ENCODE results near the gene ADCYAP1R1. TPM values are rescaled to one million over a fixed set of nuclear protein-coding genes. Genes with fewer than 3 reads are reported as not detected.

Gene ADCYAP1R1
- total RNA-seq, 5 donors from 2014 or later (not counting 1 experiment from before 2014, with no cell fraction given) = not detected

DNA sequence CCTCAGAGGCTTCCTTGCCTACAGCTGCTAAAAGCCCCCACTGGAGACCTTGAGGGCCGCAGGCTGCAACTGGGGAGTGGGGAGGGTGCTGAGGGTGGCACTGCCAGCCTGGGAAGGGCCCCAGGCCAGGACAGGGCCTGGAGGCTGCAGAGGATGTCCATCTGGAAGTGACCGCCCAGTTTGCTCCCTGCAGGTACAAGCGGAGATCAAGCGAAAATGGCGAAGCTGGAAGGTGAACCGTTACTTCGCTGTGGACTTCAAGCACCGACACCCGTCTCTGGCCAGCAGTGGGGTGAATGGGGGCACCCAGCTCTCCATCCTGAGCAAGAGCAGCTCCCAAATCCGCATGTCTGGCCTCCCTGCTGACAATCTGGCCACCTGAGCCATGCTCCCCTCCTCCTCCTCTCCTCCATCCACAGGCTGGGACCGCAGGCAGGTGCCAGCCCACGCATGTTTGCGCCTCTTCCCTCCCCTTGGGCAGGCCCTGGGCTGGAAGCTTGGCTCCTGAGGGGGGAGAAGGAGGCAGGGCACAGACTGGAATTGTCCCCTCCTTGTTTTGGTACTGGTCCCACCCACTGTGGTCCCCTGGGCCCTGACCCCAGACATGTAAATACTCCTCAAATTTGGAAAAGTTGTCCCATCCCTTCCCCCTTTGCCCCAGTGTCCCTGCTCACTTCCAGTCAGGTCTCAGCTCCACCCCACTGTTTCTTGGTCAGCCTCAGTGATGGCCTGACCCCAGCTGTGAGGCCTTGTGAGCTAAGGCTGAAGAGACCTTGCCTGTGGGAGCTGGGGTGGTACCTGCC, 54.4 kb downstream of the ADCYAP1R1 start:
- DNase-seq (no peak), ATAC-seq (replicated peaks in 1 of 4) (no peak)
- Mint-ChIP-seq H3K9me3 (no peaks in the 10 kb centered on the region), H3K27me3 (peaks cover 0 to 4% of the 10 kb centered on the region in 2 donors), H3K4me1 (no peaks in the 10 kb centered on the region), H3K27ac (no peak overlapping the region), H3K4me3 (no peak overlapping the region), H3K36me3 (no peaks in the 10 kb centered on the region)
- no peaks in the 10 kb centered on the region for H3K36me3 ChIP-seq (ENCODE audit: control insufficient read depth in 2 of 2, extremely low read depth in 1 of 2, insufficient read depth in 1 of 2, low read length in 1 of 2)
- H3K9me3 ChIP-seq = no peaks in the 10 kb centered on the region
- peaks cover 0 to 17% of the 10 kb centered on the region in 2 experiments for H3K27me3 ChIP-seq (replicated peaks in 1 of 2; ENCODE audit: control insufficient read depth in 2 of 2, extremely low read depth in 1 of 2, insufficient read depth in 2 of 2, low read length in 1 of 2)
- ChIA-PET POLR2A (no interaction called here), CTCF (interaction anchor here in 1 of 2 donors (1.4 kb wide), 1 partner anchor 15 kb away, joined by 3 read pairs; no protein-coding TSS in a partner anchor)
- H3K4me1 ChIP-seq (ENCODE audit: control insufficient read depth in 1 of 2, extremely low read depth in 1 of 2, insufficient read depth in 2 of 2, low read length in 2 of 2) = no peaks in the 10 kb centered on the region
- no peak overlapping the region for H3K4me3 ChIP-seq (ENCODE audit: control insufficient read depth in 1 of 2, extremely low read depth in 1 of 2, low read length in 1 of 2)
- WGBS (ENCODE audit: insufficient coverage) = 85% methylated on average over 9 of the region's 13 CpGs
- H3K27ac ChIP-seq (ENCODE audit: low read length) = no peak overlapping the region

DNA sequence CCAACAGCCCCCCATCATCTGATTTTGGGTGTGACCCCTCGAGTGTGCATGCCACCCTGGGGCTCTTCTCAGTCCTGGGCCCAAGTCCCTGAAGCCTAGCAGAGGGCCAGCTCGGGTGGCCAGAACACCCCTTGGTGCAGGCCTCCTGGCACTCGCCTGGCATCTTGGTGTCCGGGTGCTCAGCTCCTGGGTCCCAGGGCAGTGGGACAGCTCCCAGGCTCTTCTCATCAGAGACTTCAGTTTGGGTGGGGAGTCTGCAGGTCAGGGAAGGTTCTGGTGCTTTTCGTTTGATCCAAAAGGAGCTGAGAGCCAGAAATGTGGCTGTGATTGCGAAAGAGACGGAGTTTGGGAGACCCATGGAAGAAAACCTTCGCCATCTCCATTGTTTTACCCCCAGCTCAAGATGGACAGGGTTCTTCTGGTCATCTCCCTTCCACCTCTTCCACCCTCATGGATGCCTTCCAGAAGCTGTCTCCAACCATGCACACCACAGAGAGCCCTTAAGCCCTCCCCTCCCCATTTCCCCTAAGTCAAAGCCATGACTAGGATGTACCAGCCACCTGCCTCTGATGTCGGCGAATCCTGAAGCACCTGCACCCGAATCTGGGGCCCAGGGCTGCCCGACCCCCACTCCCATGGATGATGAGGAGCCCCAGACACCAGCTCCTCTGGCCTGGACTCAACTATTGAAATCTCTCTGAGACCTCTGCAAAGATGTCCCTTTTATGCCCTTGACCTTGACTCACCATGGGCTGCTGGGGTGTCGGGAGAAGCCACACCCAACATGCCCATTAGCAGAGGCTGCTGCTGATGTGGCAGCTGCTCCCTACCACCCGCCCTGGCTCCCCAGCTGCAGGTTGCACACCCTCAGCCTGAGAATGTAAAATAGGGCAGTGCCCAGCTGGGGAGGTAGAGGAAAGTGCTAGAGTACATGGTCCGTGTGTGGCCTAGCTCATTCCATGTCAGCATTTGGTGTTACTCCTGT, 55.3 kb downstream of the ADCYAP1R1 start:
- H3K4me1 Mint-ChIP-seq = no peaks in the 10 kb centered on the region
- no peaks in the 10 kb centered on the region for H3K9me3 ChIP-seq
- no peaks in the 10 kb centered on the region for H3K9me3 Mint-ChIP-seq
- ATAC-seq (replicated peaks in 1 of 4) = no peak
- H3K27ac Mint-ChIP-seq = no peak overlapping the region
- H3K4me1 ChIP-seq (ENCODE audit: control insufficient read depth in 1 of 2, extremely low read depth in 1 of 2, insufficient read depth in 2 of 2, low read length in 2 of 2) = no peaks in the 10 kb centered on the region
- H3K36me3 Mint-ChIP-seq = no peaks in the 10 kb centered on the region
- H3K27me3 ChIP-seq (replicated peaks in 1 of 2; ENCODE audit: control insufficient read depth in 2 of 2, extremely low read depth in 1 of 2, insufficient read depth in 2 of 2, low read length in 1 of 2) = peaks cover 0 to 15% of the 10 kb centered on the region in 2 experiments
- no peak overlapping the region for H3K4me3 ChIP-seq (ENCODE audit: control insufficient read depth in 1 of 2, extremely low read depth in 1 of 2, low read length in 1 of 2)
- CTCF ChIA-PET = interaction anchor here in 1 of 2 donors (0.6 kb wide), 1 partner anchor 261 kb away, joined by 4 read pairs; no protein-coding TSS in a partner anchor
- POLR2A ChIA-PET = interaction anchor here in 1 of 2 donors (0.5 kb wide), 1 partner anchor 286 kb away, joined by 3 read pairs; no protein-coding TSS in a partner anchor
- no peak overlapping the region for H3K4me3 Mint-ChIP-seq
- no peak overlapping the region for H3K27ac ChIP-seq (ENCODE audit: low read length)
- DNase-seq = no peak
- peaks cover 0 to 4% of the 10 kb centered on the region in 2 donors for H3K27me3 Mint-ChIP-seq
- 76% methylated on average over 13 of the region's 15 CpGs for WGBS (ENCODE audit: insufficient coverage)
- no peaks in the 10 kb centered on the region for H3K36me3 ChIP-seq (ENCODE audit: control insufficient read depth in 2 of 2, extremely low read depth in 1 of 2, insufficient read depth in 1 of 2, low read length in 1 of 2)

DNA sequence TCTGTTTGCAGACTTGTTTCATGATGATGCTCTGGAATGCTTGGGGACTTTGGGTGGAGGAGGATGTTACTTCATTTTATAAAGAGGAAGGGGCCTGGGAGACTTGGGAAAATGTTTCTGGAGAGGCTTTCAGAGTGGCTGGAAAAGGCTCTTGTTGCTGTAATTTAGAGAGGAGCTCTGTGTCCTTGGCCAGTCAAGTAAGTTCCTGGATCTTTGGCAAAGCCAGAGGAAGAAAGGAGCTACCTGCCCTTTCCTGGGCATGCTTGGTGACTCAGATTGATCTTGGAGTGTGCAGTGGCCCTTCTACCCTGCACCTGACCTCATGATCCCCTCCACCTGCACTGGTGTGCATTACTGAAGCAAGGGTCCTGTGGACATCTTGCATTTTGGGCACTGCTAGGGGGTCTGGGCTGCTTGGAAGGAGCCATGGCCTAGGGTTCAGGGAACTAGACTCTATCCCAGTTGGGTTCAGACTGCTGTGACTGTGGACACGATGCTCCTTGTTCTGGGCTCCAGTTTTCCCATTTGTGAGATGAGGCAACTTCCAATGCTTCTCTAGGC, 56.1 kb downstream of the ADCYAP1R1 start:
- no peak for DNase-seq
- H3K36me3 Mint-ChIP-seq = no peaks in the 10 kb centered on the region
- H3K27ac ChIP-seq (ENCODE audit: low read length) = no peak overlapping the region
- POLR2A ChIA-PET = no interaction called here
- H3K9me3 ChIP-seq = no peaks in the 10 kb centered on the region
- H3K4me3 ChIP-seq (ENCODE audit: control insufficient read depth in 1 of 2, extremely low read depth in 1 of 2, low read length in 1 of 2) = no peak overlapping the region
- CTCF ChIA-PET = interaction anchor here (0.6 kb wide), 3 partner anchors 32 to 298 kb away, joined by 3 to 5 read pairs (median 4); no protein-coding TSS in a partner anchor
- H3K4me3 Mint-ChIP-seq = no peak overlapping the region
- H3K9me3 Mint-ChIP-seq = no peaks in the 10 kb centered on the region
- peaks cover 0 to 10% of the 10 kb centered on the region in 2 experiments for H3K27me3 ChIP-seq (replicated peaks in 1 of 2; ENCODE audit: control insufficient read depth in 2 of 2, extremely low read depth in 1 of 2, insufficient read depth in 2 of 2, low read length in 1 of 2)
- WGBS (ENCODE audit: insufficient coverage) = 29% methylated on average over 1 of the region's 1 CpG
- no peak for ATAC-seq (replicated peaks in 1 of 4)
- H3K4me1 ChIP-seq (ENCODE audit: control insufficient read depth in 1 of 2, extremely low read depth in 1 of 2, insufficient read depth in 2 of 2, low read length in 2 of 2) = no peaks in the 10 kb centered on the region
- H3K27me3 Mint-ChIP-seq = peaks cover 0 to 2% of the 10 kb centered on the region in 2 donors
- H3K36me3 ChIP-seq (ENCODE audit: control insufficient read depth in 2 of 2, extremely low read depth in 1 of 2, insufficient read depth in 1 of 2, low read length in 1 of 2) = no peaks in the 10 kb centered on the region
- no peak overlapping the region for H3K27ac Mint-ChIP-seq
- no peaks in the 10 kb centered on the region for H3K4me1 Mint-ChIP-seq

DNA sequence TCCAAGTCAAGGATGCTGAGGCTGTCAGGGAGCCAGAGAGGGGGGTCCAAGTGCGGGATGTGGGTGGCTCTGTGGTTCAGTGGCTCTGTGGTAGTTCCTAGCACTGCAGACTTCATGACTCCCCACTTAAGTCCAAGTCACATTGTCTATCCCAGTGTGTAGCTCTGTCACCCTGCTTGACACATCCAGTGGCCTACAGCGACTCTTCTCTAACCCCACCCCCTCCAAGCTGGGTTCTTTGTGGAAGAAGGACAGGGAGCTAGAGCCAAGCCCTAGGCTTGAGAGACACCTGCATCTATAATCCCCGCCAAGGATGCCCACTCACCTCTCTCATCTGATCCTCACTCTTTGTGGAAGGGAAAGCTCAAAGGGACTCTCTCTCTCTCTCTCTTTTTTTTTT, 57.6 kb downstream of the ADCYAP1R1 start:
- Mint-ChIP-seq H3K27me3 (no peaks in the 10 kb centered on the region), H3K4me1 (no peaks in the 10 kb centered on the region), H3K27ac (no peak overlapping the region), H3K4me3 (no peak overlapping the region), H3K9me3 (no peaks in the 10 kb centered on the region), H3K36me3 (no peaks in the 10 kb centered on the region)
- Histone ChIP-seq H3K27me3 (replicated peaks in 1 of 2; ENCODE audit: control insufficient read depth in 2 of 2, extremely low read depth in 1 of 2, insufficient read depth in 2 of 2, low read length in 1 of 2) (peaks cover 0 to 9% of the 10 kb centered on the region in 2 experiments), H3K4me1 (ENCODE audit: control insufficient read depth in 1 of 2, extremely low read depth in 1 of 2, insufficient read depth in 2 of 2, low read length in 2 of 2) (no peaks in the 10 kb centered on the region), H3K9me3 (no peaks in the 10 kb centered on the region), H3K4me3 (ENCODE audit: control insufficient read depth in 1 of 2, extremely low read depth in 1 of 2, low read length in 1 of 2) (no peak overlapping the region), H3K36me3 (ENCODE audit: control insufficient read depth in 2 of 2, extremely low read depth in 1 of 2, insufficient read depth in 1 of 2, low read length in 1 of 2) (no peaks in the 10 kb centered on the region), H3K27ac (ENCODE audit: low read length) (no peak overlapping the region)
- DNase-seq (no peak), ATAC-seq (replicated peaks in 1 of 4) (no peak)
- POLR2A ChIA-PET = interaction anchor here in 1 of 2 donors (0.6 kb wide), 1 partner anchor 1146 kb away, joined by 3 read pairs; no protein-coding TSS in a partner anchor
- CTCF ChIA-PET = interaction anchor here in 1 of 2 donors (0.6 to 0.8 kb wide), 3 partner anchors 10 to 1065 kb away, joined by 3 read pairs; no protein-coding TSS in a partner anchor
- no CpG with 5 or more reads among the region's 3 CpGs for WGBS (ENCODE audit: insufficient coverage)

DNA sequence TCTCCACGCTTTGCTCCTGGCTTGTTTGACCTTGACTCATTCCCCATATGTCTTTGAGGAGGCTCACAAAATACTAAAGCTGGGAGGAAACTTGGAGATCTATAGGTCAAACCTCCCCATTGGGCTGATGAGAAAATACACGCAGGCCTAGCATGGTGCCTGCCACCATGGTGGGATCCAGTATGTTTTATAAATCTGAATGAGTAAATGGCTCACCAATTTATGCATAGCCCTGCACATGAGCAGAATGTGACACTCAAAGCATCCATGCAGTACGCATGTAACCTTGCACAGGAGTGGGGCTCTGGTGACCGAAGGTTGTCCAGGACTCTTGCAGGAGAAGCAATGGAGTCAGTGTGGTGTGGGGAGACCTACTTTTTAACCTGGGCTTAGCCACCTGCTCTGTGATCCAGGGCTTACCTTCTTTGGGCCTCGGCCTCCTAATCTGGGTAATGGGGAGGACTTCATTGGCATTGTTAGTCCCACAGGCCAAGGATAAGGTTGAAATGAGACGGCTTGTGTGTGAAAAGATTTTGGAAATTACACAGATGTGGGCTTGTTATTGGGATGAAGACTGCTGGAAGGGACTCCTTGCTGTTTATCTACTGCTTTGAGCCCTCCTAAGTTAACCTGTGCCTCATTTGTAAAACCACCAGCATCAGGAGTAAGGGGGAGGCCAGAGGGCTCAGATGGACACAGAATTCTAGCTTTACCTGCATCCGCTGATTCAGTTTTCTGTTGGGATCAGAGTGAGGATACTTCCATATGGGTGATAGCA, 58.4 kb downstream of the ADCYAP1R1 start:
- Histone ChIP-seq H3K4me3 (ENCODE audit: control insufficient read depth in 1 of 2, extremely low read depth in 1 of 2, low read length in 1 of 2) (no peak overlapping the region), H3K27ac (ENCODE audit: low read length) (no peak overlapping the region), H3K36me3 (ENCODE audit: control insufficient read depth in 2 of 2, extremely low read depth in 1 of 2, insufficient read depth in 1 of 2, low read length in 1 of 2) (no peaks in the 10 kb centered on the region), H3K9me3 (no peaks in the 10 kb centered on the region), H3K27me3 (replicated peaks in 1 of 2; ENCODE audit: control insufficient read depth in 2 of 2, extremely low read depth in 1 of 2, insufficient read depth in 2 of 2, low read length in 1 of 2) (peaks cover 0 to 7% of the 10 kb centered on the region in 2 experiments), H3K4me1 (ENCODE audit: control insufficient read depth in 1 of 2, extremely low read depth in 1 of 2, insufficient read depth in 2 of 2, low read length in 2 of 2) (no peaks in the 10 kb centered on the region)
- WGBS (ENCODE audit: insufficient coverage) = 68% methylated on average over 4 of the region's 7 CpGs
- H3K36me3 Mint-ChIP-seq = no peaks in the 10 kb centered on the region
- H3K4me3 Mint-ChIP-seq = no peak overlapping the region
- ChIA-PET CTCF (interaction anchor here in 1 of 2 donors (0.6 to 0.8 kb wide), 2 partner anchors 16 to 1066 kb away, joined by 3 read pairs; no protein-coding TSS in a partner anchor), POLR2A (no interaction called here)
- H3K4me1 Mint-ChIP-seq = no peaks in the 10 kb centered on the region
- H3K9me3 Mint-ChIP-seq = no peaks in the 10 kb centered on the region
- no peak for ATAC-seq (replicated peaks in 1 of 4)
- DNase-seq = no peak
- peaks cover 0 to under 1% of the 10 kb centered on the region in 2 donors for H3K27me3 Mint-ChIP-seq
- H3K27ac Mint-ChIP-seq = no peak overlapping the region
